Keratinocyte (primary cell): ENCODE measurements around the gene RBM26. TPM values are rescaled to one million over a fixed set of nuclear protein-coding genes. Genes with fewer than 3 reads are reported as not detected.

Source experiments
- DNase-seq: peaks from one replicate; pipeline ENCODE4 v3.0.0-alpha.2; 2011; ENCODE audit warnings: low read depth, missing footprints, low spot score
- FAIRE-seq: peaks from 2 replicates; lab custom pipeline; 2011; peaks lifted over from hg19 to GRCh38; lab: Jason Lieb, UNC
- H2AFZ ChIP-seq: 2 replicates; pipeline ENCODE4 v1.6.0; 2012; ENCODE audit warnings: low read length, control low read depth, inconsistent platforms; ENCODE audit not compliant: control insufficient read depth
- H3K27ac ChIP-seq: 2 replicates; pipeline ENCODE4 v1.5.1; 2011; ENCODE audit warnings: low read length; ENCODE audit not compliant: control insufficient read depth, insufficient read depth
- H3K27me3 ChIP-seq: 3 replicates; pipeline ENCODE4 v1.6.0; 2011; ENCODE audit warnings: low read length; ENCODE audit not compliant: control insufficient read depth, insufficient read depth; ENCODE audit errors: extremely low read depth
- H3K36me3 ChIP-seq, 2 experiments: 2 replicates in 1 of 2; 3 replicates in 1 of 2; pipeline ENCODE4 v1.5.1; 2011; ENCODE audit warnings: low read length in 2 of 2, mild to moderate bottlenecking in 1 of 2; ENCODE audit not compliant: control insufficient read depth in 2 of 2, insufficient read depth in 2 of 2; ENCODE audit errors: extremely low read depth in 1 of 2
- H3K4me1 ChIP-seq: 3 replicates; pipeline ENCODE4 v1.5.1; 2011; ENCODE audit warnings: low read length; ENCODE audit not compliant: control insufficient read depth, insufficient read depth; ENCODE audit errors: extremely low read depth
- H3K4me2 ChIP-seq: 3 replicates; pipeline ENCODE4 v1.6.0; 2011; ENCODE audit warnings: low read depth, low read length; ENCODE audit not compliant: control insufficient read depth, insufficient read depth; ENCODE audit errors: extremely low read depth
- H3K4me3 ChIP-seq, 3 experiments: fragments of 200-600 bp in 1 of 3; sonication (generic) in 1 of 3; 2 replicates in 2 of 3; 3 replicates in 1 of 3; pipeline ENCODE4 v1.5.1; 2011 to 2016; ENCODE audit warnings: low read length in 3 of 3, mild to moderate bottlenecking in 3 of 3, control low read depth in 2 of 3, inconsistent platforms in 1 of 3, low read depth in 1 of 3, mixed read lengths in 1 of 3, mixed run types in 1 of 3, moderate library complexity in 1 of 3; ENCODE audit not compliant: control insufficient read depth in 2 of 3, insufficient read depth in 2 of 3; ENCODE audit errors: extremely low read depth in 1 of 3
- H3K79me2 ChIP-seq: 2 replicates; pipeline ENCODE4 v1.6.0; 2012; ENCODE audit warnings: low read length; ENCODE audit not compliant: control insufficient read depth, insufficient read depth
- H3K9ac ChIP-seq: 3 replicates; pipeline ENCODE4 v1.6.0; 2011; ENCODE audit warnings: low read length; ENCODE audit not compliant: control insufficient read depth, insufficient read depth; ENCODE audit errors: extremely low read depth
- H3K9me1 ChIP-seq: 3 replicates; pipeline ENCODE4 v1.6.0; 2011; ENCODE audit warnings: low read length; ENCODE audit not compliant: control insufficient read depth, insufficient read depth; ENCODE audit errors: extremely low read depth
- H3K9me3 ChIP-seq: 2 replicates; pipeline ENCODE4 v1.5.1; 2012; ENCODE audit warnings: low read depth, low read length; ENCODE audit not compliant: control insufficient read depth
- H4K20me1 ChIP-seq: 3 replicates; pipeline ENCODE4 v1.6.0; 2011; ENCODE audit warnings: low read length; ENCODE audit not compliant: control insufficient read depth, insufficient read depth; ENCODE audit errors: extremely low read depth
- EZH2 ChIP-seq: IDR thresholded peaks from one replicate; pipeline ENCODE4 v1.6.1; 2012; ENCODE audit warnings: inconsistent platforms, mild to moderate bottlenecking, low read length, moderate library complexity
- dilution Hi-C: fragments of 300-500 bp; cut with MboI; formaldehyde crosslinking; loops from one replicate; pipeline ENCODE4 v1.7.0; 2020; ENCODE audit warnings: low sequenced_read_pairs; ENCODE audit not compliant: extremely low pct_ligation_motif_present
- polyA plus RNA-seq, 5 experiments: library from polyadenylated mRNA; depleted of rRNA in 3 of 5; stranded (reverse) in 3 of 5; stranded (forward) in 1 of 5; unstranded in 1 of 5; fragments of >200 nt; gene quantifications; 1 replicate in 1 of 5; 2 replicates in 3 of 5; 3 replicates in 1 of 5; pipeline versions ENCODE4 v1.2.1 to v1.2.3, GENCODE V29; 2011 to 2012; ENCODE audit warnings: missing spikeins in 2 of 5, low read depth in 1 of 5, low replicate concordance in 1 of 5
- TF ChIP-seq, protein P1 (sequence below), 3 experiments: IDR thresholded peaks in 1 of 3; conservative IDR thresholded peaks in 1 of 3; optimal IDR thresholded peaks in 1 of 3; 2 replicates in 2 of 3; 3 replicates in 1 of 3; pipeline versions ENCODE3 to v1.5.1; 2011; ENCODE audit warnings: low read length in 3 of 3, mild to moderate bottlenecking in 3 of 3, moderate library complexity in 2 of 3, control low read depth in 1 of 3, inconsistent platforms in 1 of 3; ENCODE audit not compliant: insufficient read depth in 2 of 3; ENCODE audit errors: extremely low read depth in 1 of 3

The RBM26 gene
- polyA plus RNA-seq, 1 donor (not counting 4 experiments of a cell fraction or from before 2014, with no cell fraction given), result 28.4 TPM

DNA sequence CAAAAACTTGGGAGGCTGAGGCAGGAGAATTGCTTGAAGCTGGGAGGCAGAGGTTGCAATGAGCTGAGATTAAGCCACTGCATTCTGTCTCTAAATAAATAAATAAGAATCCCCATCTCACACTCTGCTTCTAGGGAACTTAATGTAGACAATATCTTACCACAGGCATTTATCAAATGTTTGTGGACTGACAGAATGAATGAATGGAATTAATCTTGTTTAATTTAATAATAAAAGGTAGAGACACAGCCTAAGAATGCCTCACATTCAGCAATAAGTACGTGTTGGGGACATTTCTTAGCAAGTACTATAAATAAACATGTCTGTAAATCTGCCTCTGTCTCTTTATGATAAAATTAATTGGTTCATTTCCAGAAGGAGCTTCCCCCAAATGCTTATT lies 36.2 kb upstream of the RBM26 start:
- no peaks in the 10 kb centered on the region for H4K20me1 ChIP-seq
- H3K79me2 ChIP-seq, result no peaks in the 10 kb centered on the region
- dilution Hi-C loops, result no loop called here
- FAIRE-seq (no peak), DNase-seq (no peak)
- no peak overlapping the region for H3K4me2 ChIP-seq
- H3K9ac ChIP-seq, result no peak overlapping the region
- no peaks in the 10 kb centered on the region for H3K27me3 ChIP-seq
- H3K9me1 ChIP-seq, result no peaks in the 10 kb centered on the region
- no peaks in the 10 kb centered on the region for H3K9me3 ChIP-seq
- H3K36me3 ChIP-seq, result no peaks in the 10 kb centered on the region
- H3K4me3 ChIP-seq, result no peak overlapping the region
- H3K27ac ChIP-seq, result no peak overlapping the region
- H3K4me1 ChIP-seq, result no peaks in the 10 kb centered on the region
- no peak for TF ChIP-seq EZH2
- TF ChIP-seq, protein P1, sequence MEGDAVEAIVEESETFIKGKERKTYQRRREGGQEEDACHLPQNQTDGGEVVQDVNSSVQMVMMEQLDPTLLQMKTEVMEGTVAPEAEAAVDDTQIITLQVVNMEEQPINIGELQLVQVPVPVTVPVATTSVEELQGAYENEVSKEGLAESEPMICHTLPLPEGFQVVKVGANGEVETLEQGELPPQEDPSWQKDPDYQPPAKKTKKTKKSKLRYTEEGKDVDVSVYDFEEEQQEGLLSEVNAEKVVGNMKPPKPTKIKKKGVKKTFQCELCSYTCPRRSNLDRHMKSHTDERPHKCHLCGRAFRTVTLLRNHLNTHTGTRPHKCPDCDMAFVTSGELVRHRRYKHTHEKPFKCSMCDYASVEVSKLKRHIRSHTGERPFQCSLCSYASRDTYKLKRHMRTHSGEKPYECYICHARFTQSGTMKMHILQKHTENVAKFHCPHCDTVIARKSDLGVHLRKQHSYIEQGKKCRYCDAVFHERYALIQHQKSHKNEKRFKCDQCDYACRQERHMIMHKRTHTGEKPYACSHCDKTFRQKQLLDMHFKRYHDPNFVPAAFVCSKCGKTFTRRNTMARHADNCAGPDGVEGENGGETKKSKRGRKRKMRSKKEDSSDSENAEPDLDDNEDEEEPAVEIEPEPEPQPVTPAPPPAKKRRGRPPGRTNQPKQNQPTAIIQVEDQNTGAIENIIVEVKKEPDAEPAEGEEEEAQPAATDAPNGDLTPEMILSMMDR (optimal IDR thresholded peaks at IDR 0.05 in 1 of 3, IDR thresholded peaks at IDR 0.05 in 1 of 3, conservative IDR thresholded peaks at IDR 0.05 in 1 of 3; ENCODE audit: extremely low read depth in 1 of 3, insufficient read depth in 2 of 3, low read length in 3 of 3), result no peak
- H2AFZ ChIP-seq, result no peak overlapping the region

DNA sequence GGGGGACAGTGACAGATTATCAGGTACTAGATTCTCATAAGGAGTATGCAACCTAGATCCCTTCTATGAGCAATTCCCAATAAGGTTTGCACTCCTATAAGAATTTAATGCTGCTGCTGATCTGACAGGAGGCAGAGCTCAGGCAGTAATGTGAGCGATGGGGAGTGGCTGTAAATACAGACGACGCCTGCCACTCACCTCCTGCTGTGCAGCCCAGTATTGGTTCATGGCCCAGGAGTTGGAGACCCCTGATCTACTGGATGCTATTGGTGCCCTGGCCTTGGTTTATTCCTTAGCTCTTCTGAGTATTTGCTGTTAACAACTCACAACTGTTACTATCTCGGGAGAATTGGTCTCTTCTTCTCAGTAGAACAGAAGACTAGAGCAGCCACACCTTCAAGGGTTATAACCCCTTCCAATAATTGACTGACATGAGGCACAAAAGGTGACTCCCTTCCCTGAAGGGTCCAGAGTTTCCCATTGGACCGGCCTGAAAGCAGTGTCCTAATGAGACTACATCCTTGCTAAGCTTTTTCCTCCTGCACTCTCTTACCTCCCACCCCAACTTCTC lies 35.0 kb upstream of the RBM26 start:
- no peak overlapping the region for H3K27ac ChIP-seq
- no peak for FAIRE-seq

More for the DNA sequence above, 35.0 kb upstream of the RBM26 start:
- no peak overlapping the region for H3K4me3 ChIP-seq
- H3K9ac ChIP-seq, result no peak overlapping the region
- H4K20me1 ChIP-seq, result no peaks in the 10 kb centered on the region
- TF ChIP-seq EZH2, result no peak
- TF ChIP-seq, protein P1 (optimal IDR thresholded peaks at IDR 0.05 in 1 of 3, IDR thresholded peaks at IDR 0.05 in 1 of 3, conservative IDR thresholded peaks at IDR 0.05 in 1 of 3; ENCODE audit: extremely low read depth in 1 of 3, insufficient read depth in 2 of 3, low read length in 3 of 3), result no peak
- H3K27me3 ChIP-seq, result no peaks in the 10 kb centered on the region
- H2AFZ ChIP-seq, result no peak overlapping the region
- no peaks in the 10 kb centered on the region for H3K79me2 ChIP-seq
- DNase-seq, result no peak
- dilution Hi-C loops, result no loop called here
- H3K4me2 ChIP-seq, result no peak overlapping the region
- no peaks in the 10 kb centered on the region for H3K9me1 ChIP-seq
- H3K4me1 ChIP-seq, result no peaks in the 10 kb centered on the region
- H3K9me3 ChIP-seq, result no peaks in the 10 kb centered on the region
- no peaks in the 10 kb centered on the region for H3K36me3 ChIP-seq
